Activated naive CD8-positive, alpha-beta T cell treated with anti-CD3 and anti-CD28 coated beads, Interleukin-2, amount 10 ng/mL, durations not matched to agents 7 days and 5 days (primary cell): ENCODE measurements around the gene MRPL20. TPM values are rescaled to one million over a fixed set of nuclear protein-coding genes. Genes with fewer than 3 reads are reported as not detected.
"Not testable (repeated sequence)": the region's sequence is repeated elsewhere in the genome, so short reads cannot be mapped to it uniquely, and the experiment has no call there.

Source experiments
- ATAC-seq: fragments of 150-1000 bp; cut with Tn5 transposase; one replicate; pipeline ENCODE4 v1.10.0; 2021; ENCODE audit warnings: low read depth, moderate library complexity
- POLR2A ChIA-PET: fragments of 350-600 bp; sonication (Branson Sonifier 250); formaldehyde crosslinking; loops from one replicate; lab custom pipeline; 2021; ENCODE audit warnings: antibody characterized with exemption; lab: Charles Lee
- DNase-seq: peaks from one replicate; pipeline ENCODE4 v3.0.0; 2021
- H3K27ac Mint-ChIP-seq: one replicate; pipeline ENCODE4 v1.8.0; 2022; ENCODE audit warnings: mild to moderate bottlenecking, mixed read lengths
- H3K27me3 Mint-ChIP-seq: one replicate; pipeline ENCODE4 v1.8.0; 2022; ENCODE audit warnings: mild to moderate bottlenecking, moderate library complexity, mixed read lengths
- H3K36me3 Mint-ChIP-seq: one replicate; pipeline ENCODE4 v1.8.0; 2021; ENCODE audit warnings: mild to moderate bottlenecking, mixed read lengths
- H3K4me1 Mint-ChIP-seq: one replicate; pipeline ENCODE4 v1.8.0; 2021; ENCODE audit warnings: mixed read lengths
- H3K4me3 Mint-ChIP-seq: one replicate; pipeline ENCODE4 v1.8.0; 2022; ENCODE audit warnings: mild to moderate bottlenecking, moderate library complexity, mixed read lengths
- H3K9me3 Mint-ChIP-seq: one replicate; pipeline ENCODE4 v1.8.0; 2021; ENCODE audit warnings: mixed read lengths
- total RNA-seq, 2 experiments: library from RNA; stranded (reverse); gene quantifications; one replicate each; pipeline ENCODE4 v1.2.3, GENCODE V29; 2021

Gene MRPL20
- total RNA-seq: 100 to 1,000 TPM in 1 of 2 experiments, 10 to 100 TPM in 1; 98.6 to 101 TPM

GRCh38 chr1:1406821-1407635, at the start of gene MRPL20:
TSS of gene MRPL20 (minus strand) at chr1:1407293. CDS start at chr1:1407217, 76 bp downstream.
- POLR2A ChIA-PET: interaction anchor here (0.9 to 4.5 kb wide), 13 partner anchors 9 to 209 kb away, joined by 3 to 32 read pairs (median 4); partner anchors contain the start of genes ANKRD65, AURKAIP1, CCNL2 and MIB2
- no peaks in the 10 kb centered on the region for H3K27me3 Mint-ChIP-seq
- peaks cover 23% of the 10 kb centered on the region for H3K4me1 Mint-ChIP-seq
- peak within 1 kb of the TSS; percentile 93 for H3K4me3 Mint-ChIP-seq
- no peaks in the 10 kb centered on the region for H3K9me3 Mint-ChIP-seq
- DNase-seq (peak; percentile 95), ATAC-seq (peak; percentile 94)
- H3K27ac Mint-ChIP-seq: peak within 1 kb of the TSS; percentile 95
- H3K36me3 Mint-ChIP-seq: peaks cover 13% of the 10 kb centered on the region

GRCh38 chr1:1456683-1457255, 49.7 kb upstream of the MRPL20 start:
- H3K27ac Mint-ChIP-seq, H3K4me3 Mint-ChIP-seq, DNase-seq, H3K36me3 Mint-ChIP-seq, H3K27me3 Mint-ChIP-seq, ATAC-seq, H3K4me1 Mint-ChIP-seq, POLR2A ChIA-PET, H3K9me3 Mint-ChIP-seq: not testable (repeated sequence)

- ATAC-seq: peak; percentile 31
- H3K4me3 Mint-ChIP-seq, H3K36me3 Mint-ChIP-seq, H3K9me3 Mint-ChIP-seq, DNase-seq, H3K27ac Mint-ChIP-seq, H3K27me3 Mint-ChIP-seq, POLR2A ChIA-PET, H3K4me1 Mint-ChIP-seq: not testable (repeated sequence)
These were observed 48.8 kb upstream of the MRPL20 start for GRCh38 chr1:1455934-1456333.

GRCh38 chr1:1455366-1455884, 48.3 kb upstream of the MRPL20 start:
- no peaks in the 10 kb centered on the region for H3K9me3 Mint-ChIP-seq
- H3K4me3 Mint-ChIP-seq: no peak overlapping the region
- no peaks in the 10 kb centered on the region for H3K36me3 Mint-ChIP-seq
- POLR2A ChIA-PET: no interaction called here
- no peaks in the 10 kb centered on the region for H3K27me3 Mint-ChIP-seq
- no peak overlapping the region for H3K27ac Mint-ChIP-seq
- DNase-seq: no peak
- ATAC-seq: no peak
- H3K4me1 Mint-ChIP-seq: no peaks in the 10 kb centered on the region

GRCh38 chr1:1454286-1455056, 47.4 kb upstream of the MRPL20 start:
- H3K9me3 Mint-ChIP-seq, H3K27ac Mint-ChIP-seq, POLR2A ChIA-PET, H3K27me3 Mint-ChIP-seq, H3K36me3 Mint-ChIP-seq, ATAC-seq, H3K4me3 Mint-ChIP-seq, H3K4me1 Mint-ChIP-seq, DNase-seq: not testable (repeated sequence)

GRCh38 chr1:1452882-1453281, 45.8 kb upstream of the MRPL20 start:
- ATAC-seq: no peak
- Mint-ChIP-seq H3K4me3 (no peak overlapping the region), H3K9me3 (no peaks in the 10 kb centered on the region), H3K4me1 (no peaks in the 10 kb centered on the region), H3K27ac (no peak overlapping the region), H3K27me3 (peaks cover 2% of the 10 kb centered on the region), H3K36me3 (no peaks in the 10 kb centered on the region)
- no peak for DNase-seq
- POLR2A ChIA-PET: no interaction called here

- H3K4me1 Mint-ChIP-seq, H3K36me3 Mint-ChIP-seq, H3K27me3 Mint-ChIP-seq, POLR2A ChIA-PET, H3K27ac Mint-ChIP-seq, DNase-seq, H3K4me3 Mint-ChIP-seq, H3K9me3 Mint-ChIP-seq, ATAC-seq: not testable (repeated sequence)
These were observed 45.3 kb upstream of the MRPL20 start for GRCh38 chr1:1452365-1452739.

GRCh38 chr1:1451696-1452364, 44.7 kb upstream of the MRPL20 start:
- Mint-ChIP-seq H3K4me1 (no peaks in the 10 kb centered on the region), H3K27ac (no peak overlapping the region), H3K4me3 (no peak overlapping the region), H3K27me3 (peaks cover 2% of the 10 kb centered on the region), H3K9me3 (no peaks in the 10 kb centered on the region), H3K36me3 (no peaks in the 10 kb centered on the region)
- DNase-seq (no peak), ATAC-seq (no peak)
- POLR2A ChIA-PET: no interaction called here

GRCh38 chr1:1450616-1451015, 43.5 kb upstream of the MRPL20 start:
- H3K27ac Mint-ChIP-seq, H3K36me3 Mint-ChIP-seq, ATAC-seq, H3K9me3 Mint-ChIP-seq, POLR2A ChIA-PET, DNase-seq, H3K4me1 Mint-ChIP-seq, H3K27me3 Mint-ChIP-seq, H3K4me3 Mint-ChIP-seq: not testable (repeated sequence)

GRCh38 chr1:1449099-1449739, 42.1 kb upstream of the MRPL20 start, which contains the start of gene ATAD3C:
TSS of gene ATAD3C (plus strand) at chr1:1449689. CDS start at chr1:1450684, 995 bp downstream.
- H3K4me3 Mint-ChIP-seq: no peak within 1 kb of the TSS
- H3K4me1 Mint-ChIP-seq: no peaks in the 10 kb centered on the region
- peaks cover 3% of the 10 kb centered on the region for H3K27me3 Mint-ChIP-seq
- DNase-seq: no peak
- ATAC-seq: no peak
- POLR2A ChIA-PET: no interaction called here
- H3K36me3 Mint-ChIP-seq: no peaks in the 10 kb centered on the region
- H3K9me3 Mint-ChIP-seq: no peaks in the 10 kb centered on the region
- no peak within 1 kb of the TSS for H3K27ac Mint-ChIP-seq

- POLR2A ChIA-PET, H3K4me3 Mint-ChIP-seq, H3K27me3 Mint-ChIP-seq, H3K4me1 Mint-ChIP-seq, H3K9me3 Mint-ChIP-seq, DNase-seq, H3K27ac Mint-ChIP-seq, ATAC-seq, H3K36me3 Mint-ChIP-seq: not testable (repeated sequence)
These were observed 39.5 kb upstream of the MRPL20 start for GRCh38 chr1:1446631-1447030.

- POLR2A ChIA-PET: no interaction called here
- peaks cover 3% of the 10 kb centered on the region for H3K27me3 Mint-ChIP-seq
- ATAC-seq (no peak), DNase-seq (no peak)
- no peak overlapping the region for H3K27ac Mint-ChIP-seq
- H3K36me3 Mint-ChIP-seq: no peaks in the 10 kb centered on the region
- no peaks in the 10 kb centered on the region for H3K9me3 Mint-ChIP-seq
- H3K4me3 Mint-ChIP-seq: no peak overlapping the region
- H3K4me1 Mint-ChIP-seq: peaks cover 1% of the 10 kb centered on the region
These were observed 35.1 kb upstream of the MRPL20 start for GRCh38 chr1:1442069-1442770.
